ENCODE measurements around the gene PCDHB10.
A peak's percentile ranks its signal among the peaks of the same experiment; 100 is the strongest.
"Not testable (repeated sequence)": the region's sequence is repeated elsewhere in the genome, so short reads cannot be mapped to it uniquely, and the experiment has no call there.

Gene PCDHB10

GRCh38 chr5:141192110-141192725 lies at the start of gene PCDHB10:
PCDHB10 (plus strand) TSS chr5:141192353; CDS start chr5:141192553, 200 bp downstream.
- DNase-seq (ENCODE audit: low spot score), result peak; percentile 9

DNA sequence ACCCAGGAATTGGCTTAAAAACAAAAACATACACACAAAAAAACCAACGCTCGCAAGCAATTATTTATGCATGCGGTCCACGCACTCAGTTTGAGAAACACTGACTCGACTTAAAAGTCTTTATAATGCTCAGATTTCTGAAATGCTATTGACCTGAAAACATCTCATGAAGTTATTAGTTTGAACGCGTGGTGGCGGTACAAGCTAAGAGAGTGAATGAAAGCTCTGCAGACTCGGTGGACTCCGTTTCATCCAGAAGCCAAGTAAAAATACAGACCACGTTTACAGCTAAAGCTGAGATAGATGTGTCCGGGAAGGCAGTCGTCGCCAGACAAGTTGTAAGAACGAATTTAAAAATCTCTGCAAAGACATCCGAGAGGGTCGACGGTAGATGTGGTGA lies 42.3 kb upstream of the PCDHB10 start, which contains the start of gene PCDHB6:
Gene PCDHB6, plus strand, starts transcription at position 246 of the 400 bp plus-strand sequence. CDS start 201 bp downstream, outside the sequence.
- DNase-seq (ENCODE audit: low spot score), result no peak

DNA sequence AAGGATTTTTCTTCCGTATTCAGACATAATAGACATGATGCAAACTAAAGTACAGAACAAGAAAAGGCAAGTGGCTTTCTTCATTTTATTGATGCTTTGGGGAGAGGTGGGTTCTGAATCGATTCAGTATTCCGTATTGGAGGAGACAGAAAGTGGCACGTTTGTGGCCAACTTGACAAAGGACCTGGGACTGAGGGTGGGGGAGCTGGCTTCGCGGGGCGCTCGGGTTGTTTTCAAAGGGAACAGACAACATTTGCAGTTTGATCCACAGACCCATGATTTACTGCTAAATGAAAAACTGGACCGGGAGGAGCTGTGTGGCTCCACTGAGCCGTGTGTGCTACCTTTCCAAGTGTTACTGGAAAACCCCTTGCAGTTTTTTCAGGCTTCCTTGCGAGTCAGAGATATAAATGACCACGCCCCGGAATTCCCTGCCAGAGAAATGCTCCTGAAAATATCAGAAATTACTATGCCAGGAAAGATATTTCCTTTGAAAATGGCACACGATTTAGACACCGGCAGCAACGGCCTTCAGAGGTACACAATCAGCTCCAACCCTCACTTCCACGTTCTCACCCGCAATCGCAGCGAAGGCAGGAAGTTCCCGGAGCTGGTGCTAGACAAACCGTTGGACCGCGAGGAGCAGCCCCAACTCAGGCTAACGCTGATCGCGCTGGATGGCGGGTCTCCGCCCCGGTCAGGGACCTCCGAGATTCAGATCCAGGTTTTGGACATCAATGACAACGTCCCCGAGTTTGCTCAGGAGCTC lies 41.7 kb upstream of the PCDHB10 start:
- DNase-seq (ENCODE audit: low spot score), result no peak

DNA sequence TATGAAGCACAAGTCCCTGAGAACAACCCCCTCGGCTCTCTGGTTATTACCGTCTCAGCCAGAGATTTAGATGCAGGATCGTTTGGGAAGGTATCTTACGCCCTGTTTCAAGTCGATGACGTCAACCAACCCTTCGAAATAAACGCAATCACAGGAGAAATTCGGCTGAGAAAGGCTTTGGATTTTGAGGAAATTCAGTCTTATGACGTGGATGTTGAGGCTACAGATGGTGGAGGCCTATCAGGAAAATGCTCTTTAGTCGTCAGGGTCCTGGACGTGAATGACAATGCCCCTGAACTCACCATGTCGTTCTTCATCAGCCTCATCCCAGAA lies 41.2 kb upstream of the PCDHB10 start:
- no peak for DNase-seq (ENCODE audit: low spot score)

GRCh38 chr5:141151632-141152031 lies 40.5 kb upstream of the PCDHB10 start:
- not testable (repeated sequence) for DNase-seq (ENCODE audit: low spot score)

- DNase-seq (ENCODE audit: low spot score), result not testable (repeated sequence)
These were observed 40.1 kb upstream of the PCDHB10 start for GRCh38 chr5:141152096-141152495.

DNA sequence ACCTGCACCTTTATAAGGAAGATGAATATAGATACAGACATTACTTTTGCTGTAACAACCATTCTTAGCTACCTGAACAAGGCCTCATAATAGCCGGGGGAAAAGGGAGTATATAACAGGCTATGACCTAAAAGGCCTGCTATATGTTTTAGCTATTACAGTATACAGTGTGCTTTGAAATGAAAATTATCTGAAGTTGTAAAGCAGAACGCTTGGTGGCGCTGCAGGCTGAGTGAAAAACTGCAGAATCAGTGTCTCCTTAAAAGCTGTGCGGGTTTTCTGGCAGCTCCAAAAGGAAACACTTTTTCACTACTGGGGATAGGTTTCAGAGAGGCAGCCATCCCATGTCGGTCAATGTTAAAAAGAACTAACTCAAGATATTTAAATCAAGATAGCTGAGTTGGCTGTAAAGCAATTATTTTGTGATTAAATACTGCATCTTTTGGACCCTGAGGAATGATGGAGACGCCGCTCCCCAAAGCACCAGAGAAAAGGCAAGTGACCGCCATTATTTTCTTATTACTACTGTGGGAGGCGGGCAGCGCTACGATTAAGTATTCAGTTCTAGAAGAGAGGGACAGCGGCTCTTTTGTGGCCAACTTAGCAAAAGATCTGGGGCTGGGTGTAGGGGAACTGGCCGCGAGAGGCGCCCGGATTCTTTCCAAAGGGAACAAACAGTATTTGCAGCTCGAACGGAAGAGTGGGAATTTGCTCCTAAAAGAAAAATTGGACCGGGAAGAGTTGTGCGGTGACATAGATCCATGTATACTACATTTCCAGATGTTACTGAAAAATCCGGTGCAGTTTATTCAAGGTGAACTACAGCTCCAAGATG lies 36.4 kb upstream of the PCDHB10 start:
- DNase-seq (ENCODE audit: low spot score), result no peak

DNA sequence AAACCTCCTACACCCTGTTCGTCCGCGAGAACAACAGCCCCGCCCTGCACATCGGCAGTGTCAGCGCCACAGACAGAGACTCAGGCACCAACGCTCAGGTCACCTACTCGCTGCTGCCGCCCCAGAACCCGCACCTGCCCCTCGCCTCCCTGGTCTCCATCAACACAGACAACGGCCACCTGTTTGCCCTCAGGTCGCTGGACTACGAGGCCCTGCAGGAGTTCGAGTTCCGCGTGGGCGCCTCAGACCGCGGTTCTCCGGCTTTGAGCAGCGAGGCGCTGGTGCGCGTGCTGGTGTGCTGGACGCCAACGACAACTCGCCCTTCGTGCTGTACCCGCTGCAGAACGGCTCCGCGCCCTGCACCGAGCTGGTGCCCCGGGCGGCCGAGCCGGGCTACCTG lies 34.8 kb upstream of the PCDHB10 start:
- DNase-seq (ENCODE audit: low spot score), result not testable (repeated sequence)

DNA sequence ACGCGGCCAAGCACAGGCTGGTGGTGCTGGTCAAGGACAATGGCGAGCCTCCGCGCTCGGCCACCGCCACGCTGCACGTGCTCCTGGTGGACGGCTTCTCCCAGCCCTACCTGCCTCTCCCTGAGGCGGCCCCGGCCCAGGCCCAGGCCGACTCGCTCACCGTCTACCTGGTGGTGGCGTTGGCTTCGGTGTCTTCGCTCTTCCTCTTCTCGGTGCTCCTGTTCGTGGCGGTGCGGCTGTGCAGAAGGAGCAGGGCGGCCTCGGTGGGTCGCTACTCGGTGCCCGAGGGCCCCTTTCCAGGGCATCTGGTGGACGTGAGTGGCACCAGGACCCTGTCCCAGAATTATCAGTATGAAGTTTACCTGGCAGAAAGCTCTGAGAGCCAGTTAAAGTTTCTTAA lies 34.3 kb upstream of the PCDHB10 start:
- not testable (repeated sequence) for DNase-seq (ENCODE audit: low spot score)

DNA sequence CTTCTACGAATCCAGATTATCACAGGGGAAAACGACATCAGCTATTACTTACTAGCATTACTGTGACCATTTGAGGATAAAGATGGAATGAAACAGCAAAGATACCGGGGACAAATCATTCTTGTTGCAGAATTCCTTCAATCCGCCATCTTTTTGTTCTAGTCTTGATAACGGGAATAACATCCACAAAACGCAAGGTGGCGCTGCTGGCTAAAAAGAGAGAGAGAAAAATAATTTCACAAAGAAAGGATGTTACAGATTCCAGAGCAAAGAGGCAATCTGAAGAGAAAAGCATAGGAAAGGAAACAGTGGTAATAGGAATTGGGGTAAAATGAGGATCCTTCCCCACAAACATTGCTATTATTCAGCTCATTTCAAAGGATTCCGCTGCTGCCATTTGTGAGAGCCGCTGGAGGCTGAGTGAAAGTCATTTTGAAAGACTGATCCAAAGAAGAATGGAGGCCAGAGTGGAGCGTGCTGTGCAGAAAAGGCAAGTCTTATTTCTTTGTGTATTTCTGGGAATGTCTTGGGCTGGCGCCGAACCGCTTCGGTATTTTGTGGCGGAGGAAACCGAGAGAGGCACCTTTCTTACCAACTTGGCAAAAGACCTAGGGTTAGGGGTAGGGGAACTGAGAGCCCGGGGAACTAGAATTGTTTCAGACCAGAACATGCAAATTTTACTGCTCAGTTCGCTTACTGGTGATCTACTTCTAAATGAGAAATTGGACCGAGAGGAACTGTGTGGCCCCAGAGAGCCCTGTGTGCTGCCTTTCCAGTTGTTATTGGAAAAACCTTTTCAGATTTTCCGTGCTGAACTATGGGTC lies 19.6 kb upstream of the PCDHB10 start, which contains the start of gene PCDHB7:
Gene PCDHB7, plus strand, starts transcription at position 264 of the 824 bp plus-strand sequence. Its CDS starts 192 bp downstream, at position 456.
- DNase-seq (ENCODE audit: low spot score), result no peak

DNA sequence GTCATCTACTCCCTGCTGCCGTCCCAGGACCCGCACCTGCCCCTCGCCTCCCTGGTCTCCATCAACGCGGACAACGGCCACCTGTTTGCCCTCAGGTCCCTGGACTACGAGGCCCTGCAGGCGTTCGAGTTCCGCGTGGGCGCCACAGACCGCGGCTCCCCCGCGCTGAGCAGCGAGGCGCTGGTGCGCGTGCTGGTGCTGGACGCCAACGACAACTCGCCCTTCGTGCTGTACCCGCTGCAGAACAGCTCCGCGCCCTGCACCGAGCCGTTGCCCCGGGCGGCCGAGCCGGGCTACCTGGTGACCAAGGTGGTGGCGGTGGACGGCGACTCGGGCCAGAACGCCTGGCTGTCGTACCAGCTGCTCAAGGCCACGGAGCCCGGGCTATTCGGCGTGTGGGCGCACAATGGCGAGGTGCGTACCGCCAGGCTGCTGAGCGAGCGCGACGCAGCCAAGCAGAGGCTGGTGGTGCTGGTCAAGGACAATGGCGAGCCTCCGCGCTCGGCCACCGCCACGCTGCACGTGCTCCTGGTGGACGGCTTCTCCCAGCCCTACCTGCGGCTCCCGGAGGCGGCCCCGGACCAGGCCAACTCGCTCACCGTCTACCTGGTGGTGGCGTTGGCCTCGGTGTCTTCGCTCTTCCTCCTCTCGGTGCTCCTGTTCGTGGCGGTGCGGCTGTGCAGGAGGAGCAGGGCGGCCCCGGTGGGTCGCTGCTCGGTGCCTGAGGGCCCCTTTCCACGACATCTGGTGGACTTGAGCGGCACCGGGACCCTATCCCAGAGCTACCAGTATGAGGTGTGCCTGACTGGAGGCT lies 17.7 kb upstream of the PCDHB10 start:
- DNase-seq (ENCODE audit: low spot score), result not testable (repeated sequence)

DNA sequence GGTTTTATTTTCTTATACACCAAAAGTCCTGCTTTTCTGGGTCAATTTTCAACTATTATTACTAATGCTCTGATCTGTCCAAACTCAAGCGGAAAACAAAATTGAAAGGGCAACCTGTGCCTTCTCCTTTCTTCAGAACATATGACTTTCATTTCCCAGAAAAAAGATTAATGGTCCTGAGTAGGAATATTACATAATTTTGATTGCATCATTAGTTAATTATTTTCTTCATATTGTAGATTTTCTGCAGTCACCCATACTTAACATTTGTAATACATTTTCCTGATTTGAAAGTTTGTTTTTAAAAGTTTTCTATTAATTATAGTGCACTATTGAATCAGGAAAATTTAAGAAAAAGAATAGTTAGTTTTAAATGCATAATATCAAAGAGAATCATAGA lies 16.2 kb upstream of the PCDHB10 start:
- DNase-seq (ENCODE audit: low spot score), result no peak

GRCh38 chr5:141177577-141178191 lies 14.5 kb upstream of the PCDHB10 start, which contains the start of gene PCDHB8:
PCDHB8 (plus strand) TSS chr5:141177790; CDS start chr5:141178035, 245 bp downstream.
- not testable (repeated sequence) for DNase-seq (ENCODE audit: low spot score)

- not testable (repeated sequence) for DNase-seq (ENCODE audit: low spot score)
These were observed 12.8 kb upstream of the PCDHB10 start for GRCh38 chr5:141179371-141179770.

- not testable (repeated sequence) for DNase-seq (ENCODE audit: low spot score)
These were observed 12.3 kb upstream of the PCDHB10 start for GRCh38 chr5:141179876-141180275.

DNA sequence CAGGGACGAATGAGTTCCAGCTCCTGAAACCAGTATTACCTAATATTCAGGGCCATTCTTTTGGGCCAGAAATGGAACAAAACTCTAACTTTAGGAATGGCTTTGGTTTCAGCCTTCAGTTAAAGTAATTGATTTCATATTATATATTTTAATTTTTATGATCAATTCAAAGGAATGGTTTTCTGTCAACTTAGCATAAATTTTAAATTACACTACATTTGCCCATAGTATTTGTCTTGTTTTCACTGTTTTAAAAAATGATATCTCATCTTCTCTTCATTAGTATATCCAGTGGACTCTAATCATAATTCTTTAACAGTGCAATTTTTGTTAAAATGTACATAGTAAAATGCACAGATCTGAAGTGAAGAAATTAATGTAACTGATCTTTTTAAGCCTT lies 11.8 kb upstream of the PCDHB10 start:
- DNase-seq (ENCODE audit: low spot score), result no peak

DNA sequence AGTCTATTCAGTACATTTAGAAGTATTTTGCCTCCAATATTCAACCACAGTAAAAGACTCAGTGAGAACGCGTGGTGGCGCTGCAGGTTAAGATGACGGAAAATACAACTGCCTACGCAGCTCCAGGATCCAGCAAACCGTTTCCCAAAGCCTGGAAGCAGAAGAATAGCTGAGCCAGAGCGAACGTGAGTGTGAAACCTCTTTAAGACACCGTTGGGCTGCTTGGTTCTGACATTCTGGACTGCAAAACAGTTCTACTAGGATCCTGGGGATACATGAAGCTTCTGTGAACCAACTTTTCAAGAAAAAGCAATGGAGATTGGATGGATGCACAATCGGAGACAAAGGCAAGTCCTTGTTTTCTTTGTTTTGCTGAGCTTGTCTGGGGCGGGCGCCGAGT lies 9.9 kb upstream of the PCDHB10 start, which contains the start of gene PCDHB16:
Gene PCDHB16, plus strand, starts transcription at position 140 of the 400 bp plus-strand sequence. Its CDS starts 173 bp downstream, at position 313.
- DNase-seq (ENCODE audit: low spot score), result no peak

DNA sequence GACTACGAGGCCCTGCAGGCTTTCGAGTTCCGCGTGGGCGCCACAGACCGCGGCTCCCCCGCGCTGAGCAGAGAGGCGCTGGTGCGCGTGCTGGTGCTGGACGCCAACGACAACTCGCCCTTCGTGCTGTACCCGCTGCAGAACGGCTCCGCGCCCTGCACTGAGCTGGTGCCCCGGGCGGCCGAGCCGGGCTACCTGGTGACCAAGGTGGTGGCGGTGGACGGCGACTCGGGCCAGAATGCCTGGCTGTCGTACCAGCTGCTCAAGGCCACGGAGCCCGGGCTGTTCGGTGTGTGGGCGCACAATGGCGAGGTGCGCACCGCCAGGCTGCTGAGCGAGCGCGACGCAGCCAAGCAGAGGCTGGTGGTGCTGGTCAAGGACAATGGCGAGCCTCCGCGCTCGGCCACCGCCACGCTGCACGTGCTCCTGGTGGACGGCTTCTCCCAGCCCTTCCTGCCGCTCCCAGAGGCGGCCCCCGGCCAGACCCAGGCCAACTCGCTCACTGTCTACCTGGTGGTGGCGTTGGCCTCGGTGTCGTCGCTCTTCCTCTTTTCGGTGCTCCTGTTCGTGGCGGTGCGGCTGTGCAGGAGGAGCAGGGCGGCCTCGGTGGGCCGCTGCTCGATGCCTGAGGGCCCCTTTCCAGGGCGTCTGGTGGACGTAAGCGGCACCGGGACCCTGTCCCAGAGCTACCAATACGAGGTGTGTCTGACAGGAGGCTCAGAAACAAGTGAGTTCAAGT lies 7.9 kb upstream of the PCDHB10 start:
- DNase-seq (ENCODE audit: low spot score), result not testable (repeated sequence)

- DNase-seq (ENCODE audit: low spot score), result no peak
These were observed 5.1 kb upstream of the PCDHB10 start, which contains the start of gene PCDHB9 for GRCh38 chr5:141186897-141187512. PCDHB9 (plus strand) TSS chr5:141187161; CDS start chr5:141187319, 158 bp downstream.

Data from hematopoietic multipotent progenitor cell treated with erythropoietin and hydrocortisone succinate and interleukin-3 and kit ligand, for 17 days (in vitro differentiated cells).